GM12878 (cell line): ENCODE data around the gene ACAP2. TPM values are rescaled to one million over a fixed set of nuclear protein-coding genes. Genes with fewer than 3 reads are reported as not detected.

ENCODE experiments used
- MEF2A ChIP-seq: IDR thresholded peaks from 2 replicates; pipeline ENCODE4 v1.6.1; 2011; ENCODE audit warnings: low read depth, mild to moderate bottlenecking, low read length, moderate library complexity; ENCODE audit not compliant: insufficient read depth
- MXI1 ChIP-seq: fragments of 150-350 bp; IDR thresholded peaks from 2 replicates; pipeline ENCODE4 v1.6.1; 2011; ENCODE audit warnings: low read depth, mild to moderate bottlenecking, inconsistent platforms, low read length, improper control_type of control experiment
- NFYA ChIP-seq: IDR thresholded peaks from 2 replicates; pipeline ENCODE4 v1.6.1; 2011; ENCODE audit warnings: low read depth, mild to moderate bottlenecking, low read length, improper control_type of control experiment, borderline replicate concordance
- PAX5 ChIP-seq: IDR thresholded peaks from 2 replicates; pipeline ENCODE4 v1.6.1; 2011; ENCODE audit warnings: low read depth, low read length, borderline replicate concordance
- POLR2AphosphoS5 ChIP-seq: IDR thresholded peaks from 2 replicates; pipeline ENCODE4 v1.6.1; 2011; ENCODE audit warnings: mild to moderate bottlenecking, low read length, inconsistent platforms
- SP1 ChIP-seq: IDR thresholded peaks from one replicate; pipeline ENCODE4 v1.6.1; 2011; ENCODE audit warnings: low read depth, low read length
- SREBF1 ChIP-seq: IDR thresholded peaks from 2 replicates; pipeline ENCODE4 v1.6.1; 2012; ENCODE audit warnings: mild to moderate bottlenecking, low read length
- SUZ12 ChIP-seq: fragments of 200-600 bp; sonication (generic); IDR thresholded peaks from one replicate; pipeline ENCODE4 v1.6.1; 2018; ENCODE audit warnings: antibody characterized with exemption, mild to moderate bottlenecking; ENCODE audit not compliant: unreplicated experiment
- ZBTB40 ChIP-seq: fragments of 450-650 bp; IDR thresholded peaks from 2 replicates; pipeline ENCODE4 v1.6.1; 2016; ENCODE audit warnings: mild to moderate bottlenecking, moderate library complexity, borderline replicate concordance
- polyA plus RNA-seq, 11 experiments: library from polyadenylated mRNA; depleted of rRNA in 4 of 11; unstranded in 6 of 11; stranded (reverse) in 5 of 11; fragments of >200 nt; fragmentation: Nextera tagmentation in 4 of 11; fragmentation: Illumina TruSeq in 1 of 11; extraction: Ambion mirVana in 4 of 11; extraction: Trizol in 1 of 11; gene quantifications; 1 replicate in 1 of 11; 2 replicates in 10 of 11; pipeline versions ENCODE4 v1.2.1 to v1.2.3, GENCODE V29; 2011 to 2016; ENCODE audit warnings: inconsistent platforms in 2 of 11, missing spikeins in 2 of 11, low read depth in 1 of 11
- total RNA-seq, 4 experiments: library from RNA; depleted of rRNA in 3 of 4; stranded (reverse); fragments of >200 nt in 3 of 4; fragmentation: Illumina TruSeq in 1 of 4; extraction: Trizol in 1 of 4; gene quantifications; 2 replicates each; pipeline versions ENCODE4 v1.2.1 to v1.2.3, GENCODE V29; 2013 to 2021

ACAP2 gene
- total and polyA plus RNA-seq, 10 of the 15 experiments (the other 5 are each of a cell fraction or from before 2014, with no cell fraction given): 7.1 to 53.8 (median 35.7) TPM

GRCh38 chr3:195441476-195441991 lies 1.3 kb downstream of the ACAP2 start (continued):
- TF ChIP-seq ZBTB40: no peak
- no peak for TF ChIP-seq MEF2A
- TF ChIP-seq SREBF1: no peak
- TF ChIP-seq SP1: no peak
- TF ChIP-seq NFYA: no peak
- no peak for TF ChIP-seq SUZ12
- peak; percentile 3; the same call in 1 of the 2 replicates for TF ChIP-seq MXI1
- no peak for TF ChIP-seq PAX5
- no peak for TF ChIP-seq POLR2AphosphoS5
